ENCODE results near the gene TMEM101.

GRCh38 chr17:44008205-44008909 lies 6.4 kb downstream of the TMEM101 start:
- no peak for TF ChIP-seq POLR2A (IDR thresholded peaks at IDR 0.05)
- no peak for TF ChIP-seq CTCF (IDR thresholded peaks at IDR 0.05)
